ENCODE measurements around the gene KSR2.
"Not testable (repeated sequence)": the region's sequence is repeated elsewhere in the genome, so short reads cannot be mapped to it uniquely, and the experiment has no call there.

KSR2 gene

GRCh38 chr12:118011961-118012360, 43.2 kb upstream of the KSR2 start:
- TF ChIP-seq, protein P1, sequence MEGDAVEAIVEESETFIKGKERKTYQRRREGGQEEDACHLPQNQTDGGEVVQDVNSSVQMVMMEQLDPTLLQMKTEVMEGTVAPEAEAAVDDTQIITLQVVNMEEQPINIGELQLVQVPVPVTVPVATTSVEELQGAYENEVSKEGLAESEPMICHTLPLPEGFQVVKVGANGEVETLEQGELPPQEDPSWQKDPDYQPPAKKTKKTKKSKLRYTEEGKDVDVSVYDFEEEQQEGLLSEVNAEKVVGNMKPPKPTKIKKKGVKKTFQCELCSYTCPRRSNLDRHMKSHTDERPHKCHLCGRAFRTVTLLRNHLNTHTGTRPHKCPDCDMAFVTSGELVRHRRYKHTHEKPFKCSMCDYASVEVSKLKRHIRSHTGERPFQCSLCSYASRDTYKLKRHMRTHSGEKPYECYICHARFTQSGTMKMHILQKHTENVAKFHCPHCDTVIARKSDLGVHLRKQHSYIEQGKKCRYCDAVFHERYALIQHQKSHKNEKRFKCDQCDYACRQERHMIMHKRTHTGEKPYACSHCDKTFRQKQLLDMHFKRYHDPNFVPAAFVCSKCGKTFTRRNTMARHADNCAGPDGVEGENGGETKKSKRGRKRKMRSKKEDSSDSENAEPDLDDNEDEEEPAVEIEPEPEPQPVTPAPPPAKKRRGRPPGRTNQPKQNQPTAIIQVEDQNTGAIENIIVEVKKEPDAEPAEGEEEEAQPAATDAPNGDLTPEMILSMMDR (conservative IDR thresholded peaks at IDR 0.05; ENCODE audit: low read depth, low read length), result no peak
- H3K4me3 ChIP-seq (ENCODE audit: low read depth, low read length), result no peak overlapping the region
- no peak for DNase-seq (ENCODE audit: low read depth)

DNA sequence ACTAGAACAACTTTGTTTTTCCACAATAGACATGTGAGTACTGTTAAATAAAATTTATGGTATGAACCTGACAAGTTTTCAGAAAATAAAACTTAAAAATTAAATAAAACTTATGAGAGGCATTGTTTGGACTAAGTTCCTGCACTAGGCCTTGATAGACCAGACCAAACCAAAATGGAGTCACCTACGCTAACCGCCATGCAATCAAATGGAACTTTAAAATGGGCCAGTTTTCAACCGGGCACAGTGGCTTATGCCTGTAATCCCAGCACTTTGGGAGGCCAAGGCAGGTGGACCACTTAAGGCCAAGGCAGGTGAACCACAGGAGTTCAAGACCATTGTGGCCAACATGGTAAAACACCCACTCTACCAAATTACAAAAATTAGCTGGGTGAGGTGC, 42.6 kb upstream of the KSR2 start:
- TF ChIP-seq, protein P1 (conservative IDR thresholded peaks at IDR 0.05; ENCODE audit: low read depth, low read length), result no peak
- DNase-seq (ENCODE audit: low read depth), result no peak
- no peak overlapping the region for H3K4me3 ChIP-seq (ENCODE audit: low read depth, low read length)

GRCh38 chr12:118010903-118011302, 42.1 kb upstream of the KSR2 start:
- TF ChIP-seq, protein P1 (conservative IDR thresholded peaks at IDR 0.05; ENCODE audit: low read depth, low read length), result no peak
- no peak for DNase-seq (ENCODE audit: low read depth)
- H3K4me3 ChIP-seq (ENCODE audit: low read depth, low read length), result no peak overlapping the region

GRCh38 chr12:117999806-118000205, 31.0 kb upstream of the KSR2 start:
- H3K4me3 ChIP-seq (ENCODE audit: low read depth, low read length); DNase-seq (ENCODE audit: low read depth): not testable (repeated sequence)

DNA sequence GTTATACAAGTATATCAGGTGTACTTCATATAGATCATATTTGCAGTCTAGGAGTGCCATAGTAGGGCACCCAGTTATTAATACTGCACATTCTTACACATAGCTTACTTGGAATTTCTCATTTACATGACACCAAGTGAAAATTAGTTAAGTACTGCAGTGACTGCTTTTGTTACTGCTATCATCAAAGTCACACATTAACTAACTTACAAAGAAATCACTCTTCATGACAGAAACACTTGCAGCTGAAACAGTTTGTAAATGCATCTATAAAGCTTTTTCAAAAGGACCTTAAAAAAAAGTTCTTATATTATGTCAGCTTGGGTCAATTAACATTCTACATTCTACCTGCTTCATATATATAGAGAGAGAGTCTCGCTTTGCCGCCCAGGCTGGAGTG, 29.9 kb upstream of the KSR2 start:
- TF ChIP-seq, protein P1 (conservative IDR thresholded peaks at IDR 0.05; ENCODE audit: low read depth, low read length), result no peak
- no peak for DNase-seq (ENCODE audit: low read depth)
- no peak overlapping the region for H3K4me3 ChIP-seq (ENCODE audit: low read depth, low read length)

GRCh38 chr12:117994551-117995438, 26.0 kb upstream of the KSR2 start:
- H3K4me3 ChIP-seq (ENCODE audit: low read depth, low read length), result no peak overlapping the region
- TF ChIP-seq, protein P1 (conservative IDR thresholded peaks at IDR 0.05; ENCODE audit: low read depth, low read length), result no peak
- DNase-seq (ENCODE audit: low read depth), result no peak

- DNase-seq (ENCODE audit: low read depth), result no peak
- TF ChIP-seq, protein P1 (conservative IDR thresholded peaks at IDR 0.05; ENCODE audit: low read depth, low read length), result no peak
- no peak overlapping the region for H3K4me3 ChIP-seq (ENCODE audit: low read depth, low read length)
Measured at GRCh38 chr12:117986705-117987469, 18.1 kb upstream of the KSR2 start.

Data from choroid plexus epithelial cell (primary cell).